HUDEP-2 (cell line): ENCODE measurements around the gene AHR.

Experiments used
- DNase-seq, 76 experiments: peaks; one replicate each; lab custom pipeline; 2025; ENCODE audit not compliant: unreplicated experiment in 76 of 76; lab: John Stamatoyannopoulos, UW

Gene AHR

GRCh38 chr7:17298102-17298839 is at the start of gene AHR:
Gene AHR (plus strand): TSS chr7:17298652. CDS start chr7:17299265, 613 bp downstream.
- DNase-seq: peak in 73 of 76 experiments; percentile 14 to 90 (median 74)

- DNase-seq: no peak
These were observed 44.6 kb upstream of the AHR start for GRCh38 chr7:17253885-17254284.

GRCh38 chr7:17255926-17256325 is 42.5 kb upstream of the AHR start:
- DNase-seq: no peak

GRCh38 chr7:17256375-17256774 is 42.1 kb upstream of the AHR start:
- no peak for DNase-seq

- DNase-seq: no peak
These were observed 31.9 kb upstream of the AHR start for GRCh38 chr7:17266565-17266964.

- DNase-seq: no peak
These were observed 28.9 kb upstream of the AHR start for GRCh38 chr7:17269341-17270221.

- peak in 2 of 76 experiments; percentile 13 to 18 for DNase-seq
These were observed 23.8 kb upstream of the AHR start for GRCh38 chr7:17274551-17275245.

GRCh38 chr7:17275749-17276671 is 22.4 kb upstream of the AHR start:
- no peak for DNase-seq

GRCh38 chr7:17279061-17279460 is 19.4 kb upstream of the AHR start:
- no peak for DNase-seq

GRCh38 chr7:17289074-17289645 is 9.3 kb upstream of the AHR start:
- DNase-seq: peak in 8 of 76 experiments; percentile 6 to 58 (median 16)

- no peak for DNase-seq
These were observed 5.6 kb upstream of the AHR start for GRCh38 chr7:17292843-17293242.

- DNase-seq: no peak
These were observed 5.0 kb upstream of the AHR start for GRCh38 chr7:17293481-17293880.

- no peak for DNase-seq
These were observed 1.2 kb upstream of the AHR start for GRCh38 chr7:17297243-17297642.

- peak in 20 of 76 experiments; percentile 4 to 45 (median 20) for DNase-seq
These were observed 509 bp downstream of the AHR start for GRCh38 chr7:17298840-17299482.

GRCh38 chr7:17299483-17299991 is 1.1 kb downstream of the AHR start:
- DNase-seq: peak in 14 of 76 experiments; percentile 3 to 45 (median 15)

GRCh38 chr7:17300012-17300411 is 1.6 kb downstream of the AHR start:
- DNase-seq: peak in 1 of 76 experiments; percentile 27

- DNase-seq: no peak
These were observed 2.0 kb downstream of the AHR start for GRCh38 chr7:17300437-17300836.

GRCh38 chr7:17301471-17302456 is 3.3 kb downstream of the AHR start:
- peak in 23 of 76 experiments; percentile 1 to 43 (median 20) for DNase-seq
